HG02678 (cell line): Measurements from ENCODE around the gene RAD23B.
"Not testable (repeated sequence)": the region's sequence is repeated elsewhere in the genome, so short reads cannot be mapped to it uniquely, and the experiment has no call there.

Experiments
- ATAC-seq: cut with Tn5 transposase; IDR thresholded peaks from one replicate; pipeline ENCODE4 v1.9.1; 2021; ENCODE audit warnings: mild to moderate bottlenecking, moderate library complexity; ENCODE audit not compliant: unreplicated experiment

RAD23B gene

DNA sequence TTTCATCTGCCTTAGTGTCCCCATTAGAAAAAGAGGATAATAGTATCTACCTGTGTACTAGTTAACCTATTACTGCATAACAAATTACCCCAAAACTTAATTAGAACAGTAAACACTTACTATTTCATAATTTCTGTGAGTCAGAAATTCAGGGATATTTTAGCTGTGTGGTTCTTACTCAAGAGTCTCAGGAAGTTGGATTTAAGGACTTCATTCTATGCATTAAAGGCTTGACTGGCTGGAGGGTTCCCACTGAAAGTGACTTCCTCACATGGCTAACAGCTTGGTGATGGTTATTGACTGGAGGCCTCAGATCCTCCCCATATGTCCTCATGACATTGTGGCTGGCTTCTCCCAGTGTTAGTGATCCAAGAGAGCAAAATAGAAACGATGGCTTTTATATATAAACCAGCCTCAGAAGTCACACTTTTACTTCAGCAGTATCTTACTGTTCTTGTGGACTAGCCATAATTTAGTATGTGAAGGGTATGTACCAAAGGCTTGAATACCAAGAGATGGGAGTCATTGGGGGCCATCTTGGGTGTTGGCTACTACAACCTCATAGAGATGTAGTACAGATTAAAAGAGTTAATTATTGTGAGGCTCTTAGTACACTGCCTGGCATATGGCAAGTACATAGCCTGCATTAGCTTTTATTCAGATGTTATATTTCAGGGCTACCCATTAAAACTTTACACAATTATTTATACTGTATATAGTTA, 9.9 kb downstream of the RAD23B start:
- no peak for ATAC-seq

DNA sequence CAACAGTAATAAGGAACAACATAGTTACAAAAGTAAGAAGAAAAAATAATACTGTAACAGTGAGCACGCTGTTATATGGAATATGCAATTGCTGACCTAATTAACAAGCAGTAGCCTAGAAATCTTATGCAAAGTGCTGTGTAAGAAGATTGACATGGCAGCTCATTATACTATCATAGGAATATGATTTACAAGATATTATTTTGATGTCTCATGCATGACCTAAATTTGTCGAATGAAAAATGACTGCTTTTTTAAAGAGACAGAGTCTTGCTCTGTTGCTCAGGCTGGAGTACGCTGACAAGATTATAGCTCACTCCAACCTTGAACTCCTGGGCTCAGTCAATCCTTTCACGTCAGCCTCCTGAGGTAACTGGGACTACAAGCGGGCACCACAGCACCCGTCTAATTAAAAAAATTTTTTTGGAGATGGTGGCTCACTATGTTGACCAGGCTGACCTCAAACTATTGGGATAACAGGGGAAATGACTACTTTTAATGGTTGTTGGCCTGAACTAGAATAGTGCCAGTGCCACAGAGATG, 10.5 kb downstream of the RAD23B start:
- ATAC-seq, result no peak

- no peak for ATAC-seq
These were observed 11.7 kb downstream of the RAD23B start for GRCh38 chr9:107294756-107295155.

DNA sequence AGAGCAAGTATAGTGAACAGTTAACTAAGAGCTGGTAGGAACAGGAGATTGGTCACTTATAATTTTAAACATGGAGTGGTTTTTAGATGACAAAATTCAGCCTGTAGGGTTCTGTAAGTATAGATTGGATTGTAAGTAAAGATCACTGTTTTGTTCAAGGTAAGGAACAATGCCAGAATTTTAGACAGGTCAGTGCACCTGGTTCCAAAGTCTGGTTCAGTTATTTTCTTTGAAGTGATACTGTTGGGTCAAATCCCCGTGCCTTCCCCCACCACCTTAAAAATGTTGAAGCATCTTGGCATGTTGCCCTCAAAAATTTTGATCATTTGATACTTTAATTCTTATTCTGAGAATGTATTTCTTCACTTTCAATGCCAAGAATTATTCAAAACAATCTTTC, 12.9 kb downstream of the RAD23B start:
- no peak for ATAC-seq

DNA sequence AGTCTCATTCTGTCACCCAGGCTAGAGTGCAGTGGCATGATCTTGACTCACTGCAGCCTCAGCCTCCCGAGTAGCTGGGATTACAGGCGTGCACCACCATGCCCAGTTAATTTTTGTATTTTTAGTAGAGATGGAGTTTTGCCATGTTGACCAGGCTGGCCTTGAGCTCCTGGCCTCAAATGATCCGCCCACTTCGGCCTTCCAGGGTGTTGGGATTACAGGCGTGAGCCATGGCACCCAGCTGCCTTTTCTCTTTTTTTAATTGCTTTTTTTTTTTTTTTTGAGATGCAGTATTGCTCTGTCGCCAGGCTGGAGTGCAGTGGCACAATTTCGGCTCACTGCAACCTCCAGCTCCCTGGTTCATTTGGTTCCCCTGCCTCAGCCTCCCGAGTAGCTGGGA, 13.5 kb downstream of the RAD23B start:
- ATAC-seq, result not testable (repeated sequence)

DNA sequence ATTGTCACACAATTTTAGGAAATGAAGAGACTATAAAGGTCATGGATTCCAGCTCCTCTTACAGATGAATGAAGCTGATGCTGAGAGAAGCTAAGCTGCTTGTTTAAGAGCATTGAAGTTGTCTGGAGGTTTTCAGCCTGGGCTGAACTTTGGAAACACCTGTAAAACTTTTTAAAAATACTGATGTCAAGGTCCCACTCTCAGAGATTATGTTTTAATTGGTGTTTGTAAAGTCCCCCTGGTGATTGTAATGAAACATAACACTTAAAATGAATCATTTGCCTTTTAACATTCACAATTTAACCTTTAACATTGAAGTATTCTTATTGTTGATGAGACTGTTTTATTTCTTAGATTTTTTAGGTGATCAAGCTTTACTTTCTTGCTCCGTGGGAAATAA, 16.4 kb downstream of the RAD23B start:
- no peak for ATAC-seq

GRCh38 chr9:107306308-107306707, 23.2 kb downstream of the RAD23B start:
- ATAC-seq, result no peak

- ATAC-seq, result no peak
These were observed 24.3 kb downstream of the RAD23B start for GRCh38 chr9:107307331-107307730.

DNA sequence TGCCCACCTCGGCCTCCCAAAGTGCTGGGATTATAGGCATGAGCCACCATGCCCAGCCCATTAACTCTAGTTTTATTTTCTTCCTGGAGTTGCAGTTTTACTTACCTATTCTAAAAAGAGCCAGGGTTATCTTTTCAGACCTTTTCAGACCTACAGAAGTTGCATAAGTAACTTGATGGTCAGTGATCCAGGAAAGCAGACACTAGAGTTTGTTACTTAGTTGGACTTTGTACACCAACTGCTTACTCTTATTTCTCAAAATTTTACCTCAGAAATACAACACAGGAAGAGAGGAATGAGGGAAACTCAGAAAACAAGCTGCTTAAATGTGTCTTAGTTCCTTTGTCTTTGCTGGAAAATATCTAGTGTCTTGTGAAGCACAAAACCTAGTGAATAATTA, 25.4 kb downstream of the RAD23B start:
- no peak for ATAC-seq

GRCh38 chr9:107309271-107309670, 26.2 kb downstream of the RAD23B start:
- peak; percentile 76 for ATAC-seq

- ATAC-seq, result no peak
These were observed 29.4 kb downstream of the RAD23B start for GRCh38 chr9:107312376-107313050.

GRCh38 chr9:107313555-107314096, 30.5 kb downstream of the RAD23B start:
- no peak for ATAC-seq

DNA sequence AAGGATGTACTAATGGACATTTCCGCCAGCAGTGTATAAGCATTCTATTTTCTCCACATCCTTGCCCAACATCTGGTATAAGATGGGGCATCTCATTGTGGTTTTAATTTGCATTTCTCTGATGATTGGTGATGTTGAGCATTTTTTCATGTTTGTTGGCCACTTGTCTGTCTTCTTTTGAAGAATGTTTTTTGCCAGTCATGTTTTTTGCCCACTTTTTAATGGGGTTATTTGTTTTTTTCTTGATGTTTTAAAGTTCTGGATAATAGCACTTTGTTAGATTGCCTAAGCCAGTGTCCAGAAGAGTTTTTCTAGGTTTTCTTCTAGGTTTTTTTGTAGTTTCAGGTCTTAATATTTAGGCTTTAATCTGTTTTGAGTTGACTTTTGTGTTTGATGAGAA, 31.7 kb downstream of the RAD23B start:
- ATAC-seq, result no peak

GRCh38 chr9:107316795-107317661, 33.9 kb downstream of the RAD23B start:
- ATAC-seq, result no peak

GRCh38 chr9:107322643-107323042, 39.6 kb downstream of the RAD23B start:
- no peak for ATAC-seq

GRCh38 chr9:107323836-107324585, 40.9 kb downstream of the RAD23B start:
- ATAC-seq, result no peak

GRCh38 chr9:107325842-107326241, 42.8 kb downstream of the RAD23B start:
- ATAC-seq, result no peak

DNA sequence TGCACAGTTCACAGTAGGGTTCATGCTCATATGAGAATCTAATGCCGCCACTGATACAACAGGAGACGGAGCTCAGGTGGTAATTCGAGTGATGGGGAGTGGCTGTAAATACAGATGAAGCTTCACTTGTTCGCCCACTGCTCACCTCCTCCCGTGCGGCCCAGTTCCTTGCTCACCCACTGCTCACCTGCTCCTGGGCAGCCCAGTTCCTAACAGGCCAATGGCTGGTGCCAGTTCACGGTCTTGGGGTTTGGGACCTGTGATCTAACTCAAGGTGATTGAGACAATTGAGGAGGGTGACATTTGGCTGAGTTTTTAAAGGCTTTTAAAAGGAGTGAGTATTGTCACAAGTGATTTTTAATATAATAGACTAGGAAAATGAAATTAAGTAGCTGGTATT, 45.4 kb downstream of the RAD23B start:
- ATAC-seq, result no peak

- ATAC-seq, result no peak
These were observed 47.3 kb downstream of the RAD23B start for GRCh38 chr9:107330420-107330819.

- no peak for ATAC-seq
These were observed 49.8 kb downstream of the RAD23B start for GRCh38 chr9:107332883-107333282.
